GM23338 (cell line): ENCODE measurements around the gene NUP214. TPM values are rescaled to one million over a fixed set of nuclear protein-coding genes. Genes with fewer than 3 reads are reported as not detected.

ENCODE experiments used
- ATAC-seq: fragments of 200-7000 bp; cut with Tn5 transposase; 3 replicates; pipeline ENCODE4 v1.9.1; 2020
- DNase-seq: peaks from one replicate; pipeline ENCODE4 v3.0.0-alpha.2; 2015; ENCODE audit warnings: low spot score
- H2AFZ ChIP-seq: fragments of 200-600 bp; sonication (generic); 2 replicates; pipeline ENCODE4 v1.8.0; 2016; ENCODE audit warnings: antibody characterized with exemption, mild to moderate bottlenecking, moderate library complexity
- H3F3A ChIP-seq: fragments of 200-600 bp; sonication (generic); replicated peaks from 2 replicates; pipeline ENCODE4 v1.8.0; 2017; ENCODE audit warnings: antibody characterized with exemption, mixed run types, low read depth
- H3K27ac ChIP-seq: fragments of 200-600 bp; sonication (generic); 2 replicates; pipeline ENCODE4 v1.6.1; 2016; ENCODE audit warnings: low read depth
- H3K27me3 ChIP-seq: fragments of 200-600 bp; sonication (generic); 2 replicates; pipeline ENCODE4 v1.8.0; 2016; ENCODE audit warnings: mild to moderate bottlenecking, mixed run types, moderate library complexity; ENCODE audit not compliant: insufficient read depth
- H3K36me3 ChIP-seq: fragments of 200-600 bp; sonication (generic); 2 replicates; pipeline ENCODE4 v1.8.0; 2016; ENCODE audit warnings: mild to moderate bottlenecking; ENCODE audit not compliant: insufficient read depth
- H3K4me1 ChIP-seq: fragments of 200-600 bp; sonication (generic); 2 replicates; pipeline ENCODE4 v1.8.0; 2016; ENCODE audit warnings: mild to moderate bottlenecking, moderate library complexity; ENCODE audit not compliant: insufficient read depth
- H3K4me2 ChIP-seq: fragments of 200-600 bp; sonication (generic); 2 replicates; pipeline ENCODE4 v1.7.1; 2017; ENCODE audit warnings: mixed run types
- H3K4me3 ChIP-seq: fragments of 200-600 bp; sonication (generic); 2 replicates; pipeline ENCODE4 v1.6.1; 2016; ENCODE audit warnings: mixed run types
- H3K79me2 ChIP-seq: fragments of 200-600 bp; sonication (generic); replicated peaks from 2 replicates; pipeline ENCODE4 v1.8.0; 2017; ENCODE audit warnings: mild to moderate bottlenecking; ENCODE audit not compliant: insufficient read depth
- H3K9me2 ChIP-seq: fragments of 200-600 bp; sonication (generic); 2 replicates; pipeline ENCODE4 v1.8.0; 2017; ENCODE audit not compliant: insufficient read depth
- H4K20me1 ChIP-seq: fragments of 200-600 bp; sonication (generic); replicated peaks from 2 replicates; pipeline ENCODE4 v1.8.0; 2017; ENCODE audit warnings: mild to moderate bottlenecking; ENCODE audit not compliant: insufficient read depth
- H3K27ac Mint-ChIP-seq: 2 replicates; pipeline ENCODE4 v1.8.0; 2020; ENCODE audit warnings: inconsistent platforms, mild to moderate bottlenecking, moderate library complexity, mixed read lengths
- H3K27me3 Mint-ChIP-seq: 3 replicates; pipeline ENCODE4 v1.8.0; 2022; ENCODE audit warnings: low read depth, mild to moderate bottlenecking, moderate library complexity, mixed read lengths, inconsistent platforms; ENCODE audit not compliant: insufficient read depth, poor library complexity
- H3K36me3 Mint-ChIP-seq: 3 replicates; pipeline ENCODE4 v1.8.0; 2021; ENCODE audit warnings: low read depth, mild to moderate bottlenecking, inconsistent platforms, moderate library complexity, mixed read lengths
- H3K4me1 Mint-ChIP-seq: 3 replicates; pipeline ENCODE4 v1.8.0; 2020; ENCODE audit warnings: mild to moderate bottlenecking, inconsistent platforms, mixed read lengths
- H3K4me3 Mint-ChIP-seq: 3 replicates; pipeline ENCODE4 v1.8.0; 2021; ENCODE audit warnings: moderate library complexity, mild to moderate bottlenecking, inconsistent platforms, mixed read lengths
- H3K9me3 Mint-ChIP-seq: 3 replicates; pipeline ENCODE4 v1.8.0; 2020; ENCODE audit warnings: moderate library complexity, mild to moderate bottlenecking, inconsistent platforms, mixed read lengths
- CREB1 ChIP-seq: fragments of 250-450 bp; sonication (Bioruptor Pico); IDR thresholded peaks from 2 replicates; pipeline ENCODE4 v1.5.0; 2020; ENCODE audit warnings: low read depth, mild to moderate bottlenecking, moderate library complexity
- EZH2 ChIP-seq: fragments of 200-600 bp; sonication (generic); IDR thresholded peaks from one replicate; pipeline ENCODE4 v1.8.0; 2017; ENCODE audit warnings: antibody characterized with exemption, mild to moderate bottlenecking, low read depth; ENCODE audit not compliant: unreplicated experiment
- JUNB ChIP-seq: IDR thresholded peaks from one replicate; pipeline ENCODE4 v1.6.1; 2016; ENCODE audit warnings: antibody characterized with exemption; ENCODE audit not compliant: unreplicated experiment
- NANOG ChIP-seq: IDR thresholded peaks from 2 replicates; pipeline ENCODE4 v1.6.1; 2016; ENCODE audit warnings: antibody characterized with exemption, borderline replicate concordance
- POLR2AphosphoS5 ChIP-seq: IDR thresholded peaks from 2 replicates; pipeline ENCODE4 v1.6.1; 2016; ENCODE audit warnings: antibody characterized with exemption, low read depth
- STAT1 ChIP-seq: IDR thresholded peaks from one replicate; pipeline ENCODE4 v1.6.1; 2016; ENCODE audit warnings: antibody characterized with exemption; ENCODE audit not compliant: unreplicated experiment
- ZNF114 ChIP-seq: fragments of 250-450 bp; sonication (Bioruptor Pico); IDR thresholded peaks from 2 replicates; pipeline ENCODE4 v1.5.0; 2020; ENCODE audit warnings: mild to moderate bottlenecking, moderate library complexity
- ZNF331 ChIP-seq: fragments of 250-450 bp; sonication (Bioruptor Pico); IDR thresholded peaks from 2 replicates; pipeline ENCODE4 v1.5.0; 2020; ENCODE audit warnings: low read depth, mild to moderate bottlenecking, moderate library complexity
- polyA plus RNA-seq: library from polyadenylated mRNA; unstranded; fragments of >200 nt; fragmentation: Nextera tagmentation; extraction: Ambion mirVana; gene quantifications from 2 replicates; pipeline ENCODE4 v1.2.1, GENCODE V29; 2016
- total RNA-seq: library from RNA; depleted of rRNA; stranded (reverse); fragments of >200 nt; shearing (Covaris generic); gene quantifications from 2 replicates; pipeline ENCODE4 v1.2.3, GENCODE V29; 2014
- TF ChIP-seq, protein P1 (sequence below): IDR thresholded peaks from 2 replicates; pipeline ENCODE4 v1.6.1; 2016; ENCODE audit warnings: antibody characterized with exemption
- TF ChIP-seq, protein P2 (sequence below): IDR thresholded peaks from one replicate; pipeline ENCODE4 v1.6.1; 2018; ENCODE audit warnings: antibody characterized with exemption; ENCODE audit not compliant: unreplicated experiment
- TF ChIP-seq, protein P3 (sequence below), 2 experiments: fragments of 200-600 bp in 1 of 2; sonication (generic) in 1 of 2; conservative IDR thresholded peaks; 2 replicates each; pipeline versions ENCODE4 v1.5.1 to v1.6.1; 2016 to 2017; ENCODE audit warnings: antibody characterized with exemption in 2 of 2, low read depth in 2 of 2, mild to moderate bottlenecking in 2 of 2, moderate library complexity in 1 of 2
- TF ChIP-seq, protein P4 (sequence below): fragments of 250-450 bp; sonication (Bioruptor Pico); IDR thresholded peaks from 2 replicates; pipeline ENCODE4 v1.5.0; 2020; ENCODE audit warnings: mild to moderate bottlenecking, moderate library complexity

Gene NUP214
- total and polyA plus RNA-seq, 2 experiments from 2014 or later, result 36.0 to 57.0 TPM

DNA sequence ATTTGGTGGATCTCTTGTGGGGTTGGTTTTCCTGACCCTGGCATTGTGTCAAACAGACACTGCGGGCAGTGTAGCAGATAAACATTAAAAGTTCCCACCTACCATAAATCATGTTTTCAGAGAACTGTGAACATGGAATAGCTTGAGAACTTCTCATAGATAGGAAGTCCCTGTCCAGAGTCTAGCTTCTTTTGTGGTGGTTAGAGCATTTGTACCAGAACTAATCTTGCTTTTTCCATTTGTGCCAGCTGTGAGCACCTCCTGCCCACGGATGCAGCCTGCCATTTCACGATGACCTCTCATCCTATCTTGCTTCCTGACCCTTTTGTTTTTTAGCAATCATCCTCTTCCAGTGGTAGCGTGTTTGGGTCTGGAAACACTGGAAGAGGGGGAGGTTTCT lies 89.5 kb downstream of the NUP214 start:
- peaks cover 6% of the 10 kb centered on the region; the same call in 1 of the 2 replicates for H3K4me1 ChIP-seq
- DNase-seq (no peak), ATAC-seq (no peak)
- Mint-ChIP-seq H3K4me3 (no peak overlapping the region), H3K9me3 (peaks cover 8% of the 10 kb centered on the region; the same call in 2 of the 3 replicates), H3K27ac (no peak overlapping the region), H3K4me1 (peaks cover 16% of the 10 kb centered on the region; the same call in 2 of the 3 replicates), H3K36me3 (peaks cover 35% of the 10 kb centered on the region), H3K27me3 (no peaks in the 10 kb centered on the region)
- no peaks in the 10 kb centered on the region for H3K27me3 ChIP-seq
- H4K20me1 ChIP-seq, result no peaks in the 10 kb centered on the region
- no peaks in the 10 kb centered on the region for H3K9me2 ChIP-seq
- no peak overlapping the region for H3K27ac ChIP-seq
- H3K4me3 ChIP-seq, result no peak overlapping the region
- H3K79me2 ChIP-seq, result no peaks in the 10 kb centered on the region
- H3K36me3 ChIP-seq, result no peaks in the 10 kb centered on the region; the same call in 1 of the 2 replicates
- no peak for TF ChIP-seq CREB1 (CRISPR knock-in tag)
- TF ChIP-seq POLR2AphosphoS5, result no peak
- no peak for TF ChIP-seq STAT1
- TF ChIP-seq, protein P1, sequence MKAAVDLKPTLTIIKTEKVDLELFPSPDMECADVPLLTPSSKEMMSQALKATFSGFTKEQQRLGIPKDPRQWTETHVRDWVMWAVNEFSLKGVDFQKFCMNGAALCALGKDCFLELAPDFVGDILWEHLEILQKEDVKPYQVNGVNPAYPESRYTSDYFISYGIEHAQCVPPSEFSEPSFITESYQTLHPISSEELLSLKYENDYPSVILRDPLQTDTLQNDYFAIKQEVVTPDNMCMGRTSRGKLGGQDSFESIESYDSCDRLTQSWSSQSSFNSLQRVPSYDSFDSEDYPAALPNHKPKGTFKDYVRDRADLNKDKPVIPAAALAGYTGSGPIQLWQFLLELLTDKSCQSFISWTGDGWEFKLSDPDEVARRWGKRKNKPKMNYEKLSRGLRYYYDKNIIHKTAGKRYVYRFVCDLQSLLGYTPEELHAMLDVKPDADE, result no peak
- TF ChIP-seq, protein P2, sequence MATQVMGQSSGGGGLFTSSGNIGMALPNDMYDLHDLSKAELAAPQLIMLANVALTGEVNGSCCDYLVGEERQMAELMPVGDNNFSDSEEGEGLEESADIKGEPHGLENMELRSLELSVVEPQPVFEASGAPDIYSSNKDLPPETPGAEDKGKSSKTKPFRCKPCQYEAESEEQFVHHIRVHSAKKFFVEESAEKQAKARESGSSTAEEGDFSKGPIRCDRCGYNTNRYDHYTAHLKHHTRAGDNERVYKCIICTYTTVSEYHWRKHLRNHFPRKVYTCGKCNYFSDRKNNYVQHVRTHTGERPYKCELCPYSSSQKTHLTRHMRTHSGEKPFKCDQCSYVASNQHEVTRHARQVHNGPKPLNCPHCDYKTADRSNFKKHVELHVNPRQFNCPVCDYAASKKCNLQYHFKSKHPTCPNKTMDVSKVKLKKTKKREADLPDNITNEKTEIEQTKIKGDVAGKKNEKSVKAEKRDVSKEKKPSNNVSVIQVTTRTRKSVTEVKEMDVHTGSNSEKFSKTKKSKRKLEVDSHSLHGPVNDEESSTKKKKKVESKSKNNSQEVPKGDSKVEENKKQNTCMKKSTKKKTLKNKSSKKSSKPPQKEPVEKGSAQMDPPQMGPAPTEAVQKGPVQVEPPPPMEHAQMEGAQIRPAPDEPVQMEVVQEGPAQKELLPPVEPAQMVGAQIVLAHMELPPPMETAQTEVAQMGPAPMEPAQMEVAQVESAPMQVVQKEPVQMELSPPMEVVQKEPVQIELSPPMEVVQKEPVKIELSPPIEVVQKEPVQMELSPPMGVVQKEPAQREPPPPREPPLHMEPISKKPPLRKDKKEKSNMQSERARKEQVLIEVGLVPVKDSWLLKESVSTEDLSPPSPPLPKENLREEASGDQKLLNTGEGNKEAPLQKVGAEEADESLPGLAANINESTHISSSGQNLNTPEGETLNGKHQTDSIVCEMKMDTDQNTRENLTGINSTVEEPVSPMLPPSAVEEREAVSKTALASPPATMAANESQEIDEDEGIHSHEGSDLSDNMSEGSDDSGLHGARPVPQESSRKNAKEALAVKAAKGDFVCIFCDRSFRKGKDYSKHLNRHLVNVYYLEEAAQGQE, result no peak
- TF ChIP-seq, protein P3, sequence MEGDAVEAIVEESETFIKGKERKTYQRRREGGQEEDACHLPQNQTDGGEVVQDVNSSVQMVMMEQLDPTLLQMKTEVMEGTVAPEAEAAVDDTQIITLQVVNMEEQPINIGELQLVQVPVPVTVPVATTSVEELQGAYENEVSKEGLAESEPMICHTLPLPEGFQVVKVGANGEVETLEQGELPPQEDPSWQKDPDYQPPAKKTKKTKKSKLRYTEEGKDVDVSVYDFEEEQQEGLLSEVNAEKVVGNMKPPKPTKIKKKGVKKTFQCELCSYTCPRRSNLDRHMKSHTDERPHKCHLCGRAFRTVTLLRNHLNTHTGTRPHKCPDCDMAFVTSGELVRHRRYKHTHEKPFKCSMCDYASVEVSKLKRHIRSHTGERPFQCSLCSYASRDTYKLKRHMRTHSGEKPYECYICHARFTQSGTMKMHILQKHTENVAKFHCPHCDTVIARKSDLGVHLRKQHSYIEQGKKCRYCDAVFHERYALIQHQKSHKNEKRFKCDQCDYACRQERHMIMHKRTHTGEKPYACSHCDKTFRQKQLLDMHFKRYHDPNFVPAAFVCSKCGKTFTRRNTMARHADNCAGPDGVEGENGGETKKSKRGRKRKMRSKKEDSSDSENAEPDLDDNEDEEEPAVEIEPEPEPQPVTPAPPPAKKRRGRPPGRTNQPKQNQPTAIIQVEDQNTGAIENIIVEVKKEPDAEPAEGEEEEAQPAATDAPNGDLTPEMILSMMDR (conservative IDR thresholded peaks at IDR 0.05; ENCODE audit: low read depth in 2 of 2), result no peak
- no peak for TF ChIP-seq NANOG
- TF ChIP-seq ZNF114 (CRISPR knock-in tag), result no peak
- TF ChIP-seq ZNF331 (CRISPR knock-in tag), result no peak
- TF ChIP-seq EZH2, result no peak
- no peak for TF ChIP-seq JUNB
- TF ChIP-seq, protein P4, sequence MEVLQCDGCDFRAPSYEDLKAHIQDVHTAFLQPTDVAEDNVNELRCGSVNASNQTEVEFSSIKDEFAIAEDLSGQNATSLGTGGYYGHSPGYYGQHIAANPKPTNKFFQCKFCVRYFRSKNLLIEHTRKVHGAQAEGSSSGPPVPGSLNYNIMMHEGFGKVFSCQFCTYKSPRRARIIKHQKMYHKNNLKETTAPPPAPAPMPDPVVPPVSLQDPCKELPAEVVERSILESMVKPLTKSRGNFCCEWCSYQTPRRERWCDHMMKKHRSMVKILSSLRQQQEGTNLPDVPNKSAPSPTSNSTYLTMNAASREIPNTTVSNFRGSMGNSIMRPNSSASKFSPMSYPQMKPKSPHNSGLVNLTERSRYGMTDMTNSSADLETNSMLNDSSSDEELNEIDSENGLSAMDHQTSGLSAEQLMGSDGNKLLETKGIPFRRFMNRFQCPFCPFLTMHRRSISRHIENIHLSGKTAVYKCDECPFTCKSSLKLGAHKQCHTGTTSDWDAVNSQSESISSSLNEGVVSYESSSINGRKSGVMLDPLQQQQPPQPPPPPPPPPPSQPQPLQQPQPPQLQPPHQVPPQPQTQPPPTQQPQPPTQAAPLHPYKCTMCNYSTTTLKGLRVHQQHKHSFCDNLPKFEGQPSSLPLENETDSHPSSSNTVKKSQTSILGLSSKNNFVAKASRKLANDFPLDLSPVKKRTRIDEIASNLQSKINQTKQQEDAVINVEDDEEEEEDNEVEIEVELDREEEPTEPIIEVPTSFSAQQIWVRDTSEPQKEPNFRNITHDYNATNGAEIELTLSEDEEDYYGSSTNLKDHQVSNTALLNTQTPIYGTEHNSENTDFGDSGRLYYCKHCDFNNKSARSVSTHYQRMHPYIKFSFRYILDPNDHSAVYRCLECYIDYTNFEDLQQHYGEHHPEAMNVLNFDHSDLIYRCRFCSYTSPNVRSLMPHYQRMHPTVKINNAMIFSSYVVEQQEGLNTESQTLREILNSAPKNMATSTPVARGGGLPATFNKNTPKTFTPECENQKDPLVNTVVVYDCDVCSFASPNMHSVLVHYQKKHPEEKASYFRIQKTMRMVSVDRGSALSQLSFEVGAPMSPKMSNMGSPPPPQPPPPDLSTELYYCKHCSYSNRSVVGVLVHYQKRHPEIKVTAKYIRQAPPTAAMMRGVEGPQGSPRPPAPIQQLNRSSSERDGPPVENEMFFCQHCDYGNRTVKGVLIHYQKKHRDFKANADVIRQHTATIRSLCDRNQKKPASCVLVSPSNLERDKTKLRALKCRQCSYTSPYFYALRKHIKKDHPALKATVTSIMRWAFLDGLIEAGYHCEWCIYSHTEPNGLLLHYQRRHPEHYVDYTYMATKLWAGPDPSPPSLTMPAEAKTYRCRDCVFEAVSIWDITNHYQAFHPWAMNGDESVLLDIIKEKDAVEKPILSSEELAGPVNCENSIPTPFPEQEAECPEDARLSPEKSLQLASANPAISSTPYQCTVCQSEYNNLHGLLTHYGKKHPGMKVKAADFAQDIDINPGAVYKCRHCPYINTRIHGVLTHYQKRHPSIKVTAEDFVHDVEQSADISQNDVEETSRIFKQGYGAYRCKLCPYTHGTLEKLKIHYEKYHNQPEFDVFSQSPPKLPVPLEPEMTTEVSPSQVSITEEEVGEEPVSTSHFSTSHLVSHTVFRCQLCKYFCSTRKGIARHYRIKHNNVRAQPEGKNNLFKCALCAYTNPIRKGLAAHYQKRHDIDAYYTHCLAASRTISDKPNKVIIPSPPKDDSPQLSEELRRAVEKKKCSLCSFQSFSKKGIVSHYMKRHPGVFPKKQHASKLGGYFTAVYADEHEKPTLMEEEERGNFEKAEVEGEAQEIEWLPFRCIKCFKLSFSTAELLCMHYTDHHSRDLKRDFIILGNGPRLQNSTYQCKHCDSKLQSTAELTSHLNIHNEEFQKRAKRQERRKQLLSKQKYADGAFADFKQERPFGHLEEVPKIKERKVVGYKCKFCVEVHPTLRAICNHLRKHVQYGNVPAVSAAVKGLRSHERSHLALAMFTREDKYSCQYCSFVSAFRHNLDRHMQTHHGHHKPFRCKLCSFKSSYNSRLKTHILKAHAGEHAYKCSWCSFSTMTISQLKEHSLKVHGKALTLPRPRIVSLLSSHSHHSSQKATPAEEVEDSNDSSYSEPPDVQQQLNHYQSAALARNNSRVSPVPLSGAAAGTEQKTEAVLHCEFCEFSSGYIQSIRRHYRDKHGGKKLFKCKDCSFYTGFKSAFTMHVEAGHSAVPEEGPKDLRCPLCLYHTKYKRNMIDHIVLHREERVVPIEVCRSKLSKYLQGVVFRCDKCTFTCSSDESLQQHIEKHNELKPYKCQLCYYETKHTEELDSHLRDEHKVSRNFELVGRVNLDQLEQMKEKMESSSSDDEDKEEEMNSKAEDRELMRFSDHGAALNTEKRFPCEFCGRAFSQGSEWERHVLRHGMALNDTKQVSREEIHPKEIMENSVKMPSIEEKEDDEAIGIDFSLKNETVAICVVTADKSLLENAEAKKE (CRISPR knock-in tag), result no peak
- H3F3A ChIP-seq, result no peaks in the 10 kb centered on the region
- H2AFZ ChIP-seq, result no peak overlapping the region
- H3K4me2 ChIP-seq, result no peak overlapping the region
